GM18858 (cell line): ENCODE data around the gene SLC24A4.
"Not testable (repeated sequence)": the region's sequence is repeated elsewhere in the genome, so short reads cannot be mapped to it uniquely, and the experiment has no call there.

Experiments
- ATAC-seq: cut with Tn5 transposase; IDR thresholded peaks from one replicate; pipeline ENCODE4 v1.9.1; 2021; ENCODE audit not compliant: unreplicated experiment

Gene SLC24A4

GRCh38 chr14:92400579-92401444 lies 77.8 kb downstream of the SLC24A4 start:
- ATAC-seq = peak; percentile 62

- ATAC-seq = no peak
These were observed 78.6 kb downstream of the SLC24A4 start for GRCh38 chr14:92401561-92401960.

GRCh38 chr14:92402500-92402899 lies 79.5 kb downstream of the SLC24A4 start:
- ATAC-seq = not testable (repeated sequence)

GRCh38 chr14:92404018-92404417 lies 81.1 kb downstream of the SLC24A4 start:
- ATAC-seq = no peak

GRCh38 chr14:92404421-92404820 lies 81.5 kb downstream of the SLC24A4 start:
- no peak for ATAC-seq

- ATAC-seq = no peak
These were observed 82.0 kb downstream of the SLC24A4 start for GRCh38 chr14:92404938-92405337.

GRCh38 chr14:92407410-92407809 lies 84.4 kb downstream of the SLC24A4 start:
- no peak for ATAC-seq

GRCh38 chr14:92409043-92409442 lies 86.1 kb downstream of the SLC24A4 start:
- no peak for ATAC-seq

GRCh38 chr14:92411135-92411534 lies 88.2 kb downstream of the SLC24A4 start:
- no peak for ATAC-seq

- ATAC-seq = no peak
These were observed 89.0 kb downstream of the SLC24A4 start for GRCh38 chr14:92411941-92412340.

- ATAC-seq = no peak
These were observed 89.9 kb downstream of the SLC24A4 start for GRCh38 chr14:92412912-92413311.

GRCh38 chr14:92413379-92413778 lies 90.4 kb downstream of the SLC24A4 start:
- ATAC-seq = no peak

- ATAC-seq = no peak
These were observed 91.9 kb downstream of the SLC24A4 start for GRCh38 chr14:92414690-92415445.

- no peak for ATAC-seq
These were observed 93.0 kb downstream of the SLC24A4 start for GRCh38 chr14:92415969-92416368.

GRCh38 chr14:92416544-92416943 lies 93.6 kb downstream of the SLC24A4 start:
- ATAC-seq = no peak

GRCh38 chr14:92417759-92418158 lies 94.8 kb downstream of the SLC24A4 start:
- ATAC-seq = no peak

GRCh38 chr14:92421751-92422150 lies 98.8 kb downstream of the SLC24A4 start:
- no peak for ATAC-seq

GRCh38 chr14:92425101-92425500 lies 102.1 kb downstream of the SLC24A4 start:
- ATAC-seq = no peak

- no peak for ATAC-seq
These were observed 103.3 kb downstream of the SLC24A4 start for GRCh38 chr14:92426237-92426636.

- ATAC-seq = no peak
These were observed 104.1 kb downstream of the SLC24A4 start for GRCh38 chr14:92427096-92427495.

GRCh38 chr14:92430686-92431085 lies 107.7 kb downstream of the SLC24A4 start:
- ATAC-seq = no peak

- no peak for ATAC-seq
These were observed 108.3 kb downstream of the SLC24A4 start for GRCh38 chr14:92431199-92431725.
